NCI-H82 treated with DMSO at 0.1 percent for 48 hours (cell line): Measurements from ENCODE around the gene IGFBP1.
"Not testable (repeated sequence)": the region's sequence is repeated elsewhere in the genome, so short reads cannot be mapped to it uniquely, and the experiment has no call there.

Experiments used
- DNase-seq: peaks from one replicate; lab custom pipeline; 2025; ENCODE audit not compliant: unreplicated experiment; lab: John Stamatoyannopoulos, UW

The IGFBP1 gene

DNA sequence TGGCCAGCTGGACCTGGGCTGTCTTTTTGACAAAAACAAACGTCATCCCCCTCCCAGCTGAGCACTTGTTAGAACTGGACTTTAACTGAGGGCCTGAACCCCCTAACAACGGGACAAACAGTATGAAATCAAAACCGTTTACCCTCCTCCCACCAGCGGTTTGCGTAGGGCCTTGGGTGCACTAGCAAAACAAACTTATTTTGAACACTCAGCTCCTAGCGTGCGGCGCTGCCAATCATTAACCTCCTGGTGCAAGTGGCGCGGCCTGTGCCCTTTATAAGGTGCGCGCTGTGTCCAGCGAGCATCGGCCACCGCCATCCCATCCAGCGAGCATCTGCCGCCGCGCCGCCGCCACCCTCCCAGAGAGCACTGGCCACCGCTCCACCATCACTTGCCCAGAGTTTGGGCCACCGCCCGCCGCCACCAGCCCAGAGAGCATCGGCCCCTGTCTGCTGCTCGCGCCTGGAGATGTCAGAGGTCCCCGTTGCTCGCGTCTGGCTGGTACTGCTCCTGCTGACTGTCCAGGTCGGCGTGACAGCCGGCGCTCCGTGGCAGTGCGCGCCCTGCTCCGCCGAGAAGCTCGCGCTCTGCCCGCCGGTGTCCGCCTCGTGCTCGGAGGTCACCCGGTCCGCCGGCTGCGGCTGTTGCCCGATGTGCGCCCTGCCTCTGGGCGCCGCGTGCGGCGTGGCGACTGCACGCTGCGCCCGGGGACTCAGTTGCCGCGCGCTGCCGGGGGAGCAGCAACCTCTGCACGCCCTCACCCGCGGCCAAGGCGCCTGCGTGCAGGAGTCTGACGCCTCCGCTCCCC, at the start of gene IGFBP1:
IGFBP1 (plus strand) TSS at position 304 of the 808 bp plus-strand sequence; CDS start at position 469, 165 bp downstream.
- DNase-seq, result no peak

DNA sequence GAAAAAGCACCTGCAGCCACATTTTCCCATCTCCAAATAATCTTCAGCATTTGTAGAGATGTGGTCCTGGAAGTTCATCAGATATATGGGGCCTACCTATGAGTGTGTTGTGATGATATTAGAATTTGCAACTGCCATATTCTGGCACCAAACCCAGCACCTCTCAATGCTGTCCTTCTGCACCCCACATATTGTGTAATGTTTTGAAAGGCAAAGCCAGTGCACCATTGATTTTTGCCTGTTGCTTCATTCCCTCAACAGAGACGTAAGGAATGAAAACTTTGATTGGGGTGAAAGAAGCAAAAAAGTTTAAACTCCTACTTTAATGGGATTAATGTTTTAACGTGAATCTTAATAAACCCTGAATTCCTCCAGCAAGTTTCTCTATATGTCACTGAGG, 49.4 kb upstream of the IGFBP1 start:
- not testable (repeated sequence) for DNase-seq

DNA sequence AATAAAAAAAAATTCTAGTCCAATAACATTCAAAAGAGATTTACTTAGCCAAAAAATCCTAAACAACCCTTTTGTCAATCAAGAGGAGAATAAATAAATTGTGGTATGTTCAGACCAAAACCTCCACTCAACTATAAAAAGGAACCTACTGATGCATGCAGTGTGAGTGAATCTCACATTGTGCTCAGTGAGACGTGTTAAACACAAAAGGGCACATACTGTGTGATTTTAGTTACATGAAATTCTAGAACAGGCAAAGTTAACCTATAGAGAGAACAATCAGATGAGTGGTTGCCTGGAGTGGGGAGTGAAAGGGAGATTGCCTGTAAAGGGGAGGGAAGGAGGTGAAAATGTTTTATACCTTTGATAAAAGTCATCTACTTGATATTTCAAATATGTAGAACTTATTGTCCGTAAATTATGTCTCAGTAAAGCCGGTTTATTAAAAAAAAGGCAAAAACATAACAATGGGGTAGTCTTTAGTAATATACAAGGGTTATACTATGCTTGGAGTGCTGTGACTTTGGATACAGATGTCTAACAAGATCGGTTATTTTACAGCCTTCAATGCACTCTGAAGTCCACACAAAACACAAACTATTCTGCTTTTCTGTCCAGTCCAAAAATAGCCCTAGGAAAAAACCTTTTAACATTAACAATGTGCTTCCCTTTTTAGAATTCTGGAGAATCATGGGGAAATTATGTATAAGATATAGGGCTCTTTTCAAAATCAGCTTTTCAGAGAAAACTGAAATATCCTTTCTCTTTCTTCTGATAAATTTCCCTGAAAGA, 46.2 kb upstream of the IGFBP1 start:
- not testable (repeated sequence) for DNase-seq

DNA sequence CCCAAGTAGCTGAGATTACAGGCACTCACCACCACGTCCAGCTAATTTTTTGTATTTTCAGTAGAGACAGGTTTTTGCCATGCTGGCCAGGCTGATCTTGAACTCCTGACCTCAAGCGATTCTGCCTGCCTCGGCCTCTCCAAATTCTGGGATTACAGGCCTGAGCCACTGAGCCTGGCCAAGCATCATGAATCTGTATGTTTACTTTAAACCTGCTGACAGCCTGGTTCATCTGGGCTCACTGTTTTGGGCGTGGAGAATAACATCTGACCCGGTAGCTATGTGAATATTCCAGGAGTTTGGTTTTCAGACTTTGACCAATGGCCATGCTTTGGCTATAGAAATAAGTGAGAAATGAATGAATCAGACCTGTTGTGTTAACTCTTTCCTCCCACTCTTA, 41.8 kb upstream of the IGFBP1 start:
- not testable (repeated sequence) for DNase-seq

DNA sequence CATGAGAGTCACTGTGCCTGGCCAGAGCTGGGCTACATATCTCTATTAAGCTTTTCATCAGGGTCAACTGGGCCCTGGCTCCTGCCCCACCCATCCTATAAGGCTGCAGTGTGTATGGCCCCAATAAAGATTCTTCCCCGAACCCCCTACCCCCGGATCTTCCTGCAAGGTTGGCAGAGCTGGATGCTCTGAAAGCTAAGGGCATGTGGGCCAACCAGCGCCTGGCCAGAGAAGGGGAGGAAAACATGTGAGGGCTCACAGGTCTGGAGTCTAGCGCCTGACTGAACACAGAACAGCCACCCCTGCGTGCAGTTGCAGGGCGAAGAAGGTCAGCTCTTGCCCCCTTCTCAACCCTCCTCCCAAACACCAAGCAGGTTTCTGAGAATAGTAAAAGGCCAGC, 39.6 kb upstream of the IGFBP1 start:
- not testable (repeated sequence) for DNase-seq

DNA sequence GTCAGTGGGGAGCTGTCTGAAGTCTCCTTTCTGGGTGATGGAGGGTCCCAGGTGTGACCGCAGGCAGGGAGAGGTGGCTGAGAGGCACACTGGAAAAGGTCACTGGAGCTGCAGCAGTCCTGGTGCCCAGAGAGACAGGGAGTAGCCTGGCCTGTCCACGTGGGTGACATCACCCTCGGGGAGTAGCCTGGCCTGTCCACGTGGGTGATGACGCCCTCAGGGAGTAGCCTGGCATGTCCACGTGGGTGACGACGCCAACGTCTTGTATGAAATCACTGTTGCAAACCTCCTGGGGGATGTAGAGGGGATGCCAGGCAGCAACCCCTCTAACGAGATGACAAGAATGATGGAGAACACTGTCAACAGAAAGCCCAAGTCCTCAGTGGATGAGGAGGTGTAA, 35.3 kb upstream of the IGFBP1 start:
- not testable (repeated sequence) for DNase-seq

DNA sequence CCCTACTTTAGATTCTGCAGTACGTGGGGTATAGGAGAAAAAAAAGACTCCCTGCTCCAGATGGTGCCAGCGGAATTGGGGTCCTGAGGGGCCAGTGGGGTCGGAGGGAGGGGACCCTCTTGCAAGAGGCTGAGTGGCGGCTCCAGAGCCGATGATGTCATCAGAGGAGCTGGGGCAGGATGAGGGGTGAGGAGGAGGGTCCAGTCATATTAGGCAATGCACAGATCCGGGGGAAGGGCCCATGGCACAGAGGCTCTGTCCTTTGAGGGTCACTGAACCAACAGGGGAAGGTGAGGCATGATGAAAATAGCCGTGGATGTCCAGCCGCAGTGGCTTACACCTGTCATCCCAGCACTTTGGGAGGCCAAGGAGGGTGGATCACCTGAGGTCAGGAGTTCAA, 34.8 kb upstream of the IGFBP1 start:
- not testable (repeated sequence) for DNase-seq

DNA sequence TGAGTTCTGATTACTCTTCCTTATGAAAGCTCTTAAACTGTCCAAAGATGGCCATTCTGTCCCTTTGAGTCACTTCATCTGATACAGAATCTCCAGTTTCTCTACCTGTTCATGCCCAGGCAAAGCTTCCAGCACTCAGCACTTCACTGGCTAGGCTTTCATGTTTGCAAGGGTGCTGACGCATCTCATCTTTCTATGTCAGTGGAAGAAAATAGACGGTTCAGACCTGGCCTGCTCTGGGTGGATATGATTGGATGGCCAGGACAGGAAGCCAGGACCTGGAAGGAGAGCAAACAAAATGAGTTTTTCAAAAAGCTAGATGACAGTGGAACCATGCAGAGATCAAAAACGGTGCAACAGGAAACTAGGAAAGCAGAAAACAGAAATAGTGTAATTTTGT, 32.6 kb upstream of the IGFBP1 start:
- not testable (repeated sequence) for DNase-seq

DNA sequence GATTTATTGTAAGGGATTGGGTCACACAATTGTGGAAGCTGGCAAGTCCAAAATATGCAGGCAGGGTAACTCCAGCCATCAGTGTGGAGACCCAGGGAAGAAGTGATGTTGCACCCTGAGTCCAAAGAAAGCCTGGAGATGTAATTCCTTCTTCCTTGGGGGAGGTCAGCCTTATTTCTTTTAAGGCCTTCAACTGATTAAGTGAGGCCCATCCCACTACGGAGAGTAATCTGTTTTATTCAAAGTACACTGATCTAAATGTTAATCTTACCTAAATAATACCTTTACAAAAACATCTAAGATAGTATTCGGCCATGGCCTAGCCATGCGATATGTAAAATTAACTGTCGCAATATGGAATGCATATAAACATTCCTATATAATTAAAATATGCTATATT, 31.4 kb upstream of the IGFBP1 start:
- not testable (repeated sequence) for DNase-seq

DNA sequence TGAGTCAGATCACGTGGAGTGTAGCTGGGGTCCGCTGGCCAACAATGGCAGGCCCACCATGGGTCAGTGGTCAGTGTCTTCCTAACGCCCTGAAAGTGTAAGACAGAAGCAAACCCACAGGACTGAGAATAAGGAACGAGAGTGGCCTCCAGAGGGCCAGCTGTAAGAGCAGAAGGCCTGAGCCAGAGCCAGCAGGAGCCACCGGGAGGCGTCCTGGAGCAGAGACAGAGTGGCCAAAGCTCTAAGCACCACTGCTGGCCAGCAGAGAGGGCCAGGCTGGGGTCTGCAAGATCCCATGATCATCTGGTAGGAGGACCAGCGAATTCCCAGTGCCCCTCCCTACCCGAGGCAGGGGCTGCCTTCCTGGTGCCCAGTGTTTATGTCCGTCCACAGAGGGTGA, 24.6 kb upstream of the IGFBP1 start:
- DNase-seq, result no peak

DNA sequence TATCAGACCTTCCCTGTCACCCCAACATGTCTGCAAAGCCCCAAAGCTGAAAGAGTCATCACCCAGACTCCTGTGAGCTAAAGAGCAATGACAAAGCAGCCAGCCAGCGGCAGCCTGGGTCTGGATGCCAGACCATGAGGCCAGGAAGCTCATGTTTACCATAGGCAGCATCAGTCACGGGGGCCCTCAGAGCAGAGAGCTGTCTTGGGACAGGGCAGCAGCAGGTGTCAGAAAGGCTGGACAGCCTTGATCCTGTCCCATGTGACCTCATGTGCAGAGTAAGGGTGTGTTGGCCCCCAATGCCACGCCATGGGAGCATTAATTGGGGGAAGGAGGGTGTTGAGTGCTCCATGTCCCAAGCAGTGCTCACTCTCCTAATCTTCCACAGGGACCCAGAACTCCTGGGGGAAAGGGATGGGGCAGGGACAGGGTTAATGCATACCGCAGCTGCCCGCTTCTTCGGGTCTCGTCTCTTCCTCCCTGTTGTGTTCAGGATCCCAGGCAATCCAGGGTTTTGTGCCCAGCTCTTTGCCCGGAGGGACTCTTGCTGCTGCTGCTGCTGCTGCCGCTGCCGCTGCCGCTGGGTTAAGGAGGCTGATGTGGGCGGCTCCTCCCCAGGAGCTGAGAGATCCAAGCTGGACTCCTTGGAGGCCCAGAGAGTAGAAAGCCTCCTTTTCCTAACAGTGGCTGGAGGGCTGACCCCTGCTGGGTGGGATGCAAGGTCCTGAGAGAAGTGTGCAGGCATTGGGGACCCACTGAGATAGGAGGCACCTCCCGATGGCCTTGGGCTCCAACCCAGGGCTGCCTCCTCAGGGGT, 22.5 kb upstream of the IGFBP1 start:
- no peak for DNase-seq

DNA sequence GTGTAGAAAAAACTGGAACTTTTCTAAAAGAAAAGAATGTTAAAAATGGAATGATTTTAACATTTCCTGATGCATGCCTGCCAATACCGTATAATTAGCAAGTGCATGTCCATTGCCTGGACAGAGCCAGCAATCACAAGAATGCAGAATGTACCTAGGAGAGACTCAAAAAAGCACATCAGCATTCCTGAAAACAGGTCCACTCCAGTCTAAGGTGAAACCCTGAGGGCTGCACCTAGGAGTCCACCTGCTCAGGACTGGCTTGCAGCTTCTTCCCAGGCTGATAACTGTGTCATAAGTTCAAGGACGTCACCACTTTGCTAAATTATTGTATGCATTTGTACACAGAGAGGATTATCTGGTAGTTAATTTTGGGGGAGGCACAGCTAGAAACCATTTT, 20.8 kb upstream of the IGFBP1 start:
- DNase-seq, result no peak

DNA sequence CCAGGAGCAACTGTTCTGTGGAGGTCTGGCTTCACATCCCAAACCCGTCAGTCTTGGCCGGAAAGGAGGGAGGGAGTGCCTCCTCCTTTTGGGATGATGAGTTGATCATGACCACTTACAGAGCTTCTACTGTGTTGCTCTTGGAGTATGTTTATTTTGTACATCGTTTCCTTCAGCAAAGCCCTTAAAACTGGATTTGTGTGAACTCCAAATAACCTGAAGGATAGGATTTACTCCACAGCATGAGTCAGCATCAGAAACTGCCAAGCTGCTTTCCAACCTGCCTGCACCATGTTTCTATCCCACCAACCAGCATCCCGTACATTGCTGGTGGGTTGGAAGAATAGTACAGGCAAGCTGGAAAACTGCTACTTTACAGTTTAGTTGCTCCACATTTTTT, 18.9 kb upstream of the IGFBP1 start:
- DNase-seq, result no peak

DNA sequence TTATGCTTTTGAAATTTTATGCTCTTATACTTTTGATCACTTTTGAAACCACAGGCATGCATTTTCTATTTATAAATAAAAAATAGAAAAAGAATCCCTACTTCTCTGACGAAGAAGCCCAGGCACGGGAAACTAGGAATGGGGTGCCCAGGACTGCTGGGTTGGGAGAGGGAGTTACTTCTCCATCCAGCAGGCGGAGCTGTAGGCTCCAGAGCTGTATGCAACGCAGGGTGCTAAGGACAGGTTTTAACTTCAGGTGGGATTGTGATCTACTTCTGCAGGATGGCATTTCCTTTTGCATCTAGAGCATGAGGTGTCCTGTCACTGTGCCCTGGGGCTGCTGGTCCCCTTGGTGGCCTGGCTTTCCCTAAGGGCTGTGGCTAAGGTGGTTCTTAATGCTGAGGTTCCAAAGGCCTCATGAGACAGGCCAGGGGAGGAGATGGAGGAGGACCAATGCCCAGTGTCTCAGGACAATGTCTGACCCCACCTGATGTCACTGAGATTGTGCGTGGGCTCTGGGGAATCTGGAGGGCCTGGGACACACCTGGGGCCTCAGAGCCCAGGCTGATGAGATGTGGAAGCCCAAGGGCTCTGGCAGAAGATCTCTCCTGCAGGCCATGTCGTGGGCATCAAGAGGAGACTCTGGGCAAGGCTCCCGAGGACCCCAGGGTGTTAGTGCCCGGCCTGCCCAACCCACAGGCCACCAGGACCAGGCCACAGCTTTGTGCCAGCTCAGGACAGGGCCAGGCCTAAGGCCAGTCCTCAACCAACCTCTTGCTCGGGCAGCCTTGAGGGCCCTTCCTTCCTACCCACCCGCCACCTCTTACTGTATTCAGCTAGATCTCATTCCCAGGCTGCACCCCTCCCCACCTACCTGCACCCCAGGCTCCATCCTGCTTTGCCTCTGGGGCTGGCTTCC, 15.9 kb upstream of the IGFBP1 start:
- no peak for DNase-seq

DNA sequence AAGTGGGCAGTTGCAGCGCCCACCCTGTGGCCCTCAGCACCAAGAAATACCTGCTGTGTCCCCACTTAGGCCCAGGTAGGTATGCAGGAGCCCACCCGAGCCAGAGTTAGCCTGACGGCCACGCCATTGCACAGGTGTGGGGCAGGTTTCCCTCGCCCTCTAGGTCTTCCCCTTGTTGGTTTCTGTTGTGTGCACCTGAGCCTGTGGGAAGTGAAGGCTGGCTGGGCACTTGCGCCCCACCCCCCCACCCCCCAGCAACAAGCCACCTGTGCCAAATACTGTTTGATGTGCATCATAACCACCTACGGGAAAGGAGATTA, 15.3 kb upstream of the IGFBP1 start, which contains the start of gene CCDC201:
CCDC201 (minus strand) TSS at position 48 of the 320 bp plus-strand sequence. CDS start 75 bp downstream, outside the sequence.
- DNase-seq, result no peak

DNA sequence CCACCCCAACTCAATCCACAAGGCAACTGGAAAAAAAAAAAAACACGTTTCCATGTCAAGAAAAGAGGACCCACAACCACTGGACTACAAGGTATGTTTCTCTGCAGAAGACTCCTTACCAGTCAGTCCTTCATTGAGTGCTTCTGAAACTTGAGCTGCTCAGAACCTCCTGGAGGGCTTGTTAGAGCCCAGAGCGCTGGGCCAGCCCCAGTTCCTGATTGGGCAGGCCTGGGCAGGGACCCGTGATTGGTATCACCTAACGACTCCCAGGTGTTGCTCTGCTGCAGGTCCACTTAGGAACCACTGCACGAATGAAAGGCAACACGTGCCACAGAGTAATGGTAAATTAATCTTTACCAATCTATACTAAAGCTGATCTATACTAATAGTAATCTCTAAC, 14.9 kb upstream of the IGFBP1 start:
- no peak for DNase-seq

DNA sequence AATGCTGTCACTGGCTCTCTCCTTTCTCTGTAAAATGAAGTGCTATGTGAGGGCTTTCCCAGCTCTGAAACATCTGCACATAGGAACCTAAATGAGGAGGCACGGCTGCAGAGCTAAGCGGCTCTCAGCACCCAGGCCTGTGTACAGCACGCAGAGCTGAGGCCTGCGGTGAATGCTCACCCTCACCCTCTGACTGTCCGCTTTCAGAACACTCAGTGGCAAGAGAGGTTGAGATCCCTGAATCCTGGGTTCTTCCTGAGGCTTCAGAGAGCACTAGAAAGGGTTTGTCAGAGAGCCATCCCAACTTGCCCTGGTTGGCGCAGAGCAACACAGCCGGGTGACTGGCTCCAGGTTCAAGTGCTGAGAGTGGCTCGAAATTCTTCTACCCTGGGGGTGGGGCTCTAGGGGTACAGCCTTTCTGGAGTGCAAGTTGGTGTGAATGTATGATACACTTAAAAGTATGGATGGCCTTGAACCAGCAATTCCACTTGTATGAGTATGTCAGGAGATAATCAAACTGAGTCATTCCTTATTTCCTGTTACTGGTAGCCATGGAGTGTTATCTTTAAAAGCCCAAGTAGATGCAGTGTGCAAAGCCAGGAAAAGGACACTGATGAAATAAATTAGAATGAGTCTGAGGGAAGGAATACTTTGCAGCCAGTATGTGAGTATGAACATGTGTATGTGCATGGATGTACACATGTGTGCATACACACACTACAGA, 13.7 kb upstream of the IGFBP1 start:
- no peak for DNase-seq

DNA sequence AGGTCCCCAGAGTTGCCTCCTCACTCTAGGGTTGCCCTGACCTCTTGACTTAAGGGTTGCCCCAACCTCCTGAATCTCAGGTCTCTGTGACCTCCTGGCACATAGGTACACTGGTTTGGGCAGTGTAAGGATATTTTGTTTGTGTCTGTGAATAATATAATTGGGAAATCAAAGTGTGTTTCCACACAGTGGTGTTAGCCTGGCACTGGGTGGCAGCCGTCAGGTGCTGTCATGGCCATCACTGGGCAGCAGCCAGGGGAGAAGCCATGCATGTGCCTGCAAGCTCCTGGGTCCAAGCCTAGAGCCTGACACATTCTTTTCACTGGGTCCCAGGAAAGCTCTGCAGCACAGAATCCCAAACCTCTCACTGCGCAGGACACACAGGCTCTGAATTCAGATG, 11.8 kb upstream of the IGFBP1 start:
- DNase-seq, result no peak

DNA sequence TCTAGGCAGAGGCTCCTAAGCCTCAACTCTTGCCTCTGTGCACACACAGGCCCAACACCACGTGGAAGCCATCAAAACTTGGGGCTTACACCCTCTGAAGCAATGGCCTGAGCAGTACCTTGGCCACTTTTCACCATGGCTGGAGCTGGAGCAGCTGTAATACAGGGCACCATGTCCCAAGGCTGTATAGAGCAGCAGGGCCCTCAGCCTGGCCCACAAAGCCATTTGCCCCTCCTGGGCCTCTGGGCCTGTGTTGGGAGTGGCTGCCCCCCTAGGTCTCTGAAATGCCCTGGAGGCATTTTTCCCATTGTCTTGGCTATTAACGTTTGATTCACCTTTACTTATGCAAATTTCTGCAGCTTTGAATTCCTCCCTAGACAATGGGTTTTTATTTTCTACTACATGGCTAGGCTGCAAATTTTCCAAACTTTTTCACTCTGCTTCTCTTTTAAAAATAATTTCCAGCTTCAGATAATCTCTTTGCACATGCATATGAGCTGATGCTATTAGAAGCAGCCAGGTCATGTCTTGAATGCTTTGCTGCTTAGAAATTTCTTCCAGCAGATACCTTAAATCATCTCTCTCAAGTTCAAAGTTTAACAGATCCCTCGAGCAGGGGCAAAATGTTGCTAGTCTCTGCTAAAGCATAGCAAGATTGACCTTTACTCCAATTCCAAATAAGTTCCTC, 9.7 kb upstream of the IGFBP1 start:
- DNase-seq, result no peak
